UCSD-AML1 (cell line): ENCODE measurements around the gene KCMF1.

Source experiments
- DNase-seq: peaks from one replicate; lab custom pipeline; 2025; ENCODE audit not compliant: unreplicated experiment; lab: John Stamatoyannopoulos, UW

KCMF1 gene

DNA sequence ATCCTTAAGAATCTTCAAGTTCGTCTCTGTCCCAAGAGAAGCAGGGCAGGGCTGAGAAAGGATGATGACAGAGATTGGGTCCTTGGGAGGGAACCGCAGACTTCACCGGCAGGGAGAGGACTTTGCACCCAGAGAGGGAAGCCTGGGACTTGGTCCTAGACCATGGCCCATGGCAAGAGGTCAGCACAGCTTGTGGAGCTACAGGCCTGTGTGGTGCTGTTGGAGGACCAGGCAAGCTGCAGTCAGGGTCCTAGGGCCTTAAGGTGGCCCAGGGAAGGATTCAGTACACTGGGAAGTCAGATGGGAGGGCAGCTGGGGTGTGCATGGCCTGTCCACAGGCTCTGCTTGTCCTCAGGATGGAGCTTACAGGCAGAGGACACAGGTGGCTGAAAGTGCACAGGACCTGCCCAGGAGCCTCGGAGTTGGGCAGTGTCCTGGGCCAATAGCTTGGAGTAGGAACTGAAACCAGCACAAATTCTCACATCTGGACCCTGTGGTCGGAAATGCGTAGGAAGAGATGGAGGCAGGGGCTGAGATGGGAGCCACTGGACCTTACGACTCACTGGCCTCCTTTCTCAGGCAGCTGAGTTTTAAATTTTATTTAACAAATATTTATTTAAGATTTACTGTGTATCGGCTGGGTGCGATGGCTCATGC is 105.8 kb downstream of the KCMF1 start:
- DNase-seq: no peak

DNA sequence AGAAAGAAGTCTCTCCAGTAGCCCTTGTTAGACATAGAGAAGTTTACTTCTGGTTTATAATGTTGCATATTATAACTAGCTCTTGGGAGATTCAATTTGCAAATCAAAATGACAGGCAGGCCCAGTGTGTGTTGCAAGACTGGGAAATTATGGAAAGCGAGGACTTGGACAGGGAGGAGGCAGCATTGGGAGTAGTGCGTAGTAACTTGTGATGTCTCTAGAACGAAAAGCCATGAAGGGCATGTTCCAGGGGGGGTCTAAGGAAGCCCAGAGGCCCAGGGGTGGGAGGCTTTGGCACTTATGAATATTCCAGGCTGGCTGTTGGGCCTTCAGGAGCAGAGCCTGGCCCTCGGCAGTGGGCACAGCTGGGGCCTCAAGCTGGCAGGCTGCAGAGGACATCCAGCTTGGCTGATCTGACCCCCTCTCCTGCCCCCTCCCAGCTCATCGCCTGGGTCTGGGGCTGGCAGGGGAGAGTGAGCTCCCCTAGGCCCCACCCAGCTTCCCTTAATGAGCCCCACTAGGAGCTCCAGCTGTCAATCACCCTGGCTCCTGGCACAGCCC is 107.0 kb downstream of the KCMF1 start:
- no peak for DNase-seq

DNA sequence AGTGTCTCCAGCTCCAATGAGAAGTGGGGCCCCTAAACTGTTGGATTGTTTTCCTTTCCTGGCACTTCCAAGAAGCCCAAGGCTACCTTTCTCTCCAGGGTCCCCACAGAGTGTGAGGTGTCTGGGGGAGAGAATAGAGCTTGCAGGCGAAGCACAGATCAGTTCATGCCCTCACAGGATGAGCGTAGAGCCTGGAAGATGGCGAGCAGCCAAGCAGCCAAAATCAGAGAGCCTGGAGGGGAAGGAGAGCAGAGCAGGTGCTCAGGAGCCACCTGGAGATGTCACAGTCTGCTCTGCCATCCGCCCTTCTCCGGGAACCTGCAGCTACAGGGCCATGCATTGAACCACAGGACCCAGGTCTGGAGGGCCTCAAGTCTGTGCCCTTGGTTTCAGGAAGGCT is 107.6 kb downstream of the KCMF1 start:
- no peak for DNase-seq

DNA sequence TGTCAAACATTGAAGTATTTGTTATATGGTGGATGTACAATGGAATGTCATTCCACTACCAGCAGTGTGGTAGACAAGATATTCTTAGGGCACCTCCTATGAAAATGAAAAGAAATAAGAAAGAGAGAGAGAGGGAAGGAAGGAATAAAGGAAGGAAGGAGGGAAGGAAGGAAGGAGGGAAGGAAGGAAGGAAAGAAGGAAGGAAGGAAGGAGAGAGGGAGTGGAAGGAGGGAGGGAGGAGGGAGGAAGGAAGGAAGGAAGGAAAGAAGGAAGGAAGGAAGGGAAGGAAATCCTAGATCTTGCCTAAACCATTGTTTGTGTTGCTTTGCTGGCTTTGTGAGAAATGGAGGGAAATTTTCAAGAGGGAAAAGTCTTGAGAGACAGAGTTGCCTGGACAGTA is 112.1 kb downstream of the KCMF1 start:
- no peak for DNase-seq

DNA sequence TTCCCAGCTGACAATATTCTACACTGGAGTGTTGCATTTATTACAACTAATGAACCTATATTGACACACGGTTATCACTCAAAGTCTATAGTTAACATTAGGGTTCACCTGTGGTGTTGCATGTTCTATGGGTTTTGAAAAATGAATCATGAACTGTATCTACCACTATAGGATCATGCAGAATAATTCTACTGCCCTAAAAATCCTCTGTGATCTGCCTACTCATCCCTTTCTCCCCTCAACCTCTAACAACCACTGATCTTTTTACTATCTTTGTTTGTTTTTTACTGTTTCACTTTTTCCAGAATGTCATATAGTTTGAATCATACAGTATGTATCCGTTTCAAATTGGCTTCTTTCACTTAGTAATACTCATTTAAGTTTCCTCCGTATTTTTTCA is 114.6 kb downstream of the KCMF1 start:
- DNase-seq: no peak

DNA sequence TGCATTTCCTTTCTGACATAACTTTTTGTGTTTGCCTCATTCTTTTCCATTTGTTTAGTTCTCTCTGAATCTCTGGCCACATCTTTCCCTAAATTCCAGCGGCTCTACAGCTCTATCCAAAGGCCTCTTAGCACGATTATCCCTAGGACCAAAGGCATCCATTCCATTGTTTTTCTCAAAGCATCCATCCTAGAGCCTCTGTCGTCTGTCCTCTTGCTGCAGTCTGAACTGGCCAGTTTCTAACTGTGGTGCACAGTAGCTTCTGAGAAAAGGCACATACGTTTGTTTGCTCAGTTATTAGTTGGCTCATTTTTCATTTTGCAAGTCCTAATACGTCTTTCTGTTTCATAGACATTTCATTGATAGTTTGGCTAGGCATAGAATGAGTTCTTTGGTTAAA is 116.6 kb downstream of the KCMF1 start:
- no peak for DNase-seq

DNA sequence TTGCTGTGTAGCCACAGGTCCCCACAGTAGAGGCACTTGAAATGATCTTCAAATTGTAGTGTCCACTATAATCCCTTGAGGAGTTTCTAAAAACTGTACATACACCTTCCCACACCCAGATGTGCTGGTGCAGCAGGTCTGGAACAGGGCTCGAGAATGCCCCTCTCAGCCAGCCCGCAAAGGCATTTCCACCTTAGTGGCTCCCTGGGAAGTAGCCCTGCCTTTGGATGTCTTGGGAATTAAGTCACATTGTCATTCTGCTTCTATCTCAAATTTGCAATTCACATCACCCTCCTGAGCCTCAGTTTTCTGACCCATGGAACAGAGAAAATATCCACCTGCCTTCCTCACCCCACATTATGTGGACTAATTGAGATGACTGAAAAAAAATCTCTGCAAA is 118.0 kb downstream of the KCMF1 start:
- DNase-seq: no peak

DNA sequence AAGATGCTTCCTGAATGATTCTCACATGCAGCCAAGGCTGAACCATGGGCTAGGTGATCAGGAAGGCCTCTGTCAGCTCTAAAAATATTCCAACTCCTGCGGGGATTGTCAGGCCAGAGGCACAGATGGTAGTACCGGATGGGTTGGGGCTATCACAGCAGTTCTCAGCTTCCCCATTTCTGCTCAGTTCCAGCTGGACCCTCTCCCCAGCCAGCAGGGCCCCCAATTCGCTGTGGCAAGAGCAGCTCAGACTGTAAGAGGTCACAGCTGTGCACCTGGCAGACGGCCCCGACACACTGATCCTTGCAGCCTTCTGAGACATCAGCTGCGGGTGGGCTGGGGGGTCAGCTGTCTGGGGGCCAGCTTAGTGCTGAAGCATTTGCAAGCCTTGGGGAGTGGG is 118.6 kb downstream of the KCMF1 start:
- no peak for DNase-seq

DNA sequence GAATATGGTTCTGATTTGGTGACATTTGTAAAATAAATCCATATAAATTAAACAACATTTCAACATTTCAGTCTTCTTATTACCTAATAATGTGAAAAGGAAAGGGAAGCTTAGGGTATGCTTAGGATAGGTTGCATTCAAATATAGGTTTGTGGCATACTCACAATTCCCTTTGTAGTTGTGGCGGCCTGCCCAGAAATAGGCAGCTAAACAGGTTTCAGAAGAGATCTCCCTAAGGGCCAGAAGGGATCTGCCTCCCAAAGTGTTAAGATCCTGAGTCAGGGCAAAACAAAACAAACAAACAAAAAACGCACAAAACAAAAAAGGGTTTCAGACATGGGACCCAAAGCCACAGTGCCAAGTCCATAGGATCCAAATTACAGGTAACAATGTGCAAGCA is 120.9 kb downstream of the KCMF1 start:
- no peak for DNase-seq

DNA sequence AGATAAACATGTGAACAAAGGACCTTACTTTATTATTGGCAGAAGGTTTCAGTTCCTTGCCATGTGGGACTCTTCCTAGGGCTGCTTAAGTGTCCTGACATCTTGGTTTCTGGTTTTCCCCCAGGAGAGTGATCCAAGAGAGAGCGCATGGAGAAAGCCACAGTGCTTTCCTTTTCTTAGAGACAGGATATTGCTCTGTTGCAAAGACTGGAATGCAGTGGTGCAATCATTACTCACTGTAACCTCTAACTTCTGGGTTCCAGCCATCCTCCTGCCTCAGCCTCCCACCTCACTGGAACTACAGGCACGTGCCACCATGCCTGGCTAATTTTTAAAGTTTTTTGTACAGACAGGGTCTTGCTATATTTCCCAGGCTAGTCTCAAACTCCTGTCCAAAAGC is 124.1 kb downstream of the KCMF1 start:
- DNase-seq: no peak

DNA sequence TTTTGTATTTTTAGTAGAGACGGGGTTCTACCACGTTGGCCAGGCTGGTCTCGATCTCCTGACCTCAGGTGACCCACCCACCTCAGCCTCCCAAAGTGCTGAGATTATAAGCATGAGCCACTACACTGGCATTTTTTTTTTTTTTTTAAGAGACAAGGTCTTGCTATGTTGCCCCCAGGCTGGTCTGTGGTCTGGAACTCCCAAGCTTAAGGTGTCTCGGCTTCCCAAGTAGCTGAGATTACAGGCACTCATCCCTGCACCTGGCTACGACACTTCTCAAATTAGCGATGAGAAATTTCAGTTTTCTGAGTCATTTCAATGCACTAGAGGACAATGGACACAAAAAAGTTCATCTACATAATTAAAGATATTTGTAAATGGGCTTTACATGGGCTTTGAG is 125.7 kb downstream of the KCMF1 start:
- no peak for DNase-seq

DNA sequence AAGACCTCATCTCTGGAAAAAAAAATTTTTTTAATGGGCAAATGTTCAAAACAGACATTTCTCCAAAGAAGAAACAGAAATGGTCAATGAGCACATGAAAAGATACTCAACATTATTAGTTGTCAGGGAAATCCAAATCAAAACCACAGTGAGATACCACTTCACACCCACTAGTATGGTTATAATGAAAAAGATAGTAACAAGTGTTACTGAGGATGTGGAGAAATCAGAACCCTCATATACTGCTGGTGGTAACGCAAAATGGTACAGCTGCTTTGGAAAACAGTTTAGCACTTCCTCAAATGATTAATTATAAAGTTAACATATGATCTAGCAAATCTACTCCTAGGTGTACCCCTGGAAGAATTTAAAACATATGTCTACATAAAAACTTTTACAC is 133.3 kb downstream of the KCMF1 start:
- DNase-seq: no peak

DNA sequence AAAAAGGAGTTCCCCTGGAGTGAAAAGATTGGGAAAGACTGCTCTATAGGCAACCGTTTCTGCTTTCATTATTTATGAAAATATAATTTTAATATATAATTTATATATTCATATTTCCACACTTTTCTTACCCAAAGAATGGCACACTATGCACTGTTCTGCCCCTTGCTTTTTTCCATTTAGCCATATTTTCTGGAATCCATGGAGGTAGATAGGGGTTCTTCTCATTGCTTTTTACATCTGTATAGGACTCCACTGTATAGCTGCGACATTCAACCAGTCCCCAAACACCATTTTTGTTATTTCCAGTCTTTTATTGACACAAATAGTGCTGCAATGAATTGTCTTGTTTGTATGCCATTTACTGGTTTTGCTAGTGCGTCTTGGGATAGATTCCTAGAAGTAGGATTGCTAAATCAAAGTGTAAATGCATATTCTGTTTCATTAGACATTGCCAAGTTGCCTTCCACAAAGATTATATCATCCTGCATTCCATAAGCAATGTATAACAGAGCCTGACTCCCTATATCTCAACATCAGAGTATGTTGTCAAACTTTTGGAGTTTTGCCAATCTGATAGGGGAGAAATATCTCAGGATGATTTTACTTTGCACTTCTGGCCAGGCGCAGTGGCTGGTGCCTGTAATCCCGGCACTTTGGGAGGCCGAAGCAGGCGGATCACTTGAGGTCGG is 135.7 kb downstream of the KCMF1 start:
- DNase-seq: no peak
